SW480 (cell line): Measurements from ENCODE around the gene MAGI2.
A peak's percentile ranks its signal among the peaks of the same experiment; 100 is the strongest.

Experiments
- DNase-seq: peaks from one replicate; pipeline ENCODE4 v3.0.0-alpha.2; 2016; ENCODE audit warnings: low spot score

Gene MAGI2

GRCh38 chr7:78222001-78222751 lies 1231.3 kb downstream of the MAGI2 start:
- DNase-seq, result no peak

GRCh38 chr7:78220754-78221153 lies 1232.7 kb downstream of the MAGI2 start:
- DNase-seq, result no peak

GRCh38 chr7:78218876-78219275 lies 1234.6 kb downstream of the MAGI2 start:
- no peak for DNase-seq

- DNase-seq, result no peak
These were observed 1235.4 kb downstream of the MAGI2 start for GRCh38 chr7:78218051-78218450.

GRCh38 chr7:78215199-78215598 lies 1238.3 kb downstream of the MAGI2 start:
- DNase-seq, result no peak

- DNase-seq, result no peak
These were observed 1240.1 kb downstream of the MAGI2 start for GRCh38 chr7:78213402-78213801.

GRCh38 chr7:78212476-78213060 lies 1240.9 kb downstream of the MAGI2 start:
- no peak for DNase-seq

- no peak for DNase-seq
These were observed 1246.2 kb downstream of the MAGI2 start for GRCh38 chr7:78207269-78207668.

GRCh38 chr7:78206769-78207168 lies 1246.7 kb downstream of the MAGI2 start:
- no peak for DNase-seq

- DNase-seq, result no peak
These were observed 1250.3 kb downstream of the MAGI2 start for GRCh38 chr7:78203042-78203720.

- DNase-seq, result no peak
These were observed 1254.7 kb downstream of the MAGI2 start for GRCh38 chr7:78198756-78199155.

- no peak for DNase-seq
These were observed 1256.0 kb downstream of the MAGI2 start for GRCh38 chr7:78197447-78197846.

- no peak for DNase-seq
These were observed 1258.2 kb downstream of the MAGI2 start for GRCh38 chr7:78195281-78195680.

GRCh38 chr7:78194611-78195010 lies 1258.9 kb downstream of the MAGI2 start:
- peak; percentile 32 for DNase-seq

GRCh38 chr7:78191475-78192079 lies 1261.9 kb downstream of the MAGI2 start:
- DNase-seq, result no peak

- DNase-seq, result no peak
These were observed 1263.7 kb downstream of the MAGI2 start for GRCh38 chr7:78189762-78190161.

- DNase-seq, result no peak
These were observed 1268.2 kb downstream of the MAGI2 start for GRCh38 chr7:78185149-78185745.

GRCh38 chr7:78184299-78184698 lies 1269.2 kb downstream of the MAGI2 start:
- DNase-seq, result no peak

- DNase-seq, result no peak
These were observed 1273.5 kb downstream of the MAGI2 start for GRCh38 chr7:78179827-78180477.

- no peak for DNase-seq
These were observed 1274.3 kb downstream of the MAGI2 start for GRCh38 chr7:78179211-78179610.

GRCh38 chr7:78178319-78178718 lies 1275.1 kb downstream of the MAGI2 start:
- no peak for DNase-seq

- no peak for DNase-seq
These were observed 1277.3 kb downstream of the MAGI2 start for GRCh38 chr7:78176171-78176570.
